DMS 273 (cell line): ENCODE data around the gene UBE2Q2.
"Not testable (repeated sequence)": the region's sequence is repeated elsewhere in the genome, so short reads cannot be mapped to it uniquely, and the experiment has no call there.

Experiments
- DNase-seq: peaks from one replicate; lab custom pipeline; 2025; ENCODE audit not compliant: unreplicated experiment; lab: John Stamatoyannopoulos, UW

UBE2Q2 gene

DNA sequence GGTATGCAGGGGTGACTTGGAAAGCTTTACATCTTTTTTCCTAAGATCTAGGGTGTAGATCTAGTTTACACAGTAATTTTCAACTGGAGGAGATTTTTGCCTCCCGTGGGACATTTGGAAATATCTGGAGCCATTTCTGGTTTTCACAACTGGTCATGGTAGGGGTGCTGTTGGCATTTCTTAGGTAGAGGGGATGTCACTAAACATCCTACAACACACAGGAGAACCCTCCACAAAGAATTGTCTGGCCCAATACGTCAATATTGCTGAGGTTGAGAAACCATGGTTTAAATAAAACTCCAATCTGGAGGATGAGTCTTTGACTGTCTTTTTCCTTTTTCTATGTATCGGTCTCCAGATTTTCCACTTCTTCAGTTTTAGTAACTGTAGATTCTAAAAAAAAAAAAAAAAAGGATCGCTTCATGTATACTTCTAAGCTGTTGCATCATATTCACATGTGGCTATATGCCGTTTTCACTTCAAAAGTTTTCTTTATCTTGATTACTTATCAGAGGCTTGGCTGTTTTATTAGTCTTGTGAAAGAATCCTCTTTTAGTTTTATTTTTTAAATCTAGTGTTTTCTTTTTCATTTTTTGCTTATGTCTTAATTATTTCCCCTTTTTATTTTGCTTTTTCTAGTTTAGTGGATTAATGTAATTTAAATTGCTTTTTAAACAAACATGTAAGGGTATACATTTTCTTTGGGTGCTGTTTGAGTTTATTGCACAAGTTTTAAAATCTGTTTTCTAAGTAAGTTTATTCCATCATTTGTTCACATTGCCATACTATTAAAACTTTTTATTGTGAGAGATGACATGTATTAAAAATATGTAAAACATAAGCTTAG, 21.2 kb downstream of the UBE2Q2 start:
- no peak for DNase-seq

DNA sequence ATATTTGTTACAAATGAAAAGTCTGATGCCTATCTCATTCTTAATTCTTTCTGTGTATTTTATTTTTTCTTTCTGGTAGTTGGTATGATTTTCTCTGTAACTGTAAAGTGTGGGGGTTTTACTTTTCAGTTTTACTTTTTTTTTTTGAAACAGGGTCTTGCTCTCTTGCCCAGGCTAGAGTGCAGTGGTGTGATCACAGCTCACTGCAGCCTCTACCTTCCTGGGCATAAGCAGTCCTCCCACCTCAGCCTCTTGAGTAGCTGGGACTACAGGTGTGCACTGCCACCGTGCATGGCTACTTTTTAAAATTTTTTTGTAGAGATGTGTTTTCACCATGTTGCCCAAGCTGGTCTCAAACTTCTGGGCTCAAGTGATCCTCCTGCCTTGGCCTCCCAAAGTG, 22.8 kb downstream of the UBE2Q2 start:
- not testable (repeated sequence) for DNase-seq

DNA sequence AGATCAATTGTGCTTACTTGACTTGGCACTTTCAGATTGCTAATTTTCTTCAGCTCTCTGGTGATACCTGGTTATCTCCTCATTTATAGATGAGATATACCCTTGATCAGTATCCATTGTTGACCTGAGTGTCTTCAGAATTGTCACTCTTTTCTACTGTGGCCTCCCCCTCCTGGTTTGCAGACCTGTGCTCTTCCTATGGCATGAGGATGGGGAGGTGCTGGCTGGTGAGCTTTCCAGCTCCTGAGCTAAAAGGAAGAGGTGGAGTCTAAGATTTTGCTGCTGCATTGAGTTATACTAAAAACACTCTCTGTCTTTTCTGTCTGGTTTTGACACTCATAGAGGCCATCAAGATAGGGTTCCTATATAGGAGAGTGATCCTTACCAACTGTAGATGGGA, 23.7 kb downstream of the UBE2Q2 start:
- no peak for DNase-seq

DNA sequence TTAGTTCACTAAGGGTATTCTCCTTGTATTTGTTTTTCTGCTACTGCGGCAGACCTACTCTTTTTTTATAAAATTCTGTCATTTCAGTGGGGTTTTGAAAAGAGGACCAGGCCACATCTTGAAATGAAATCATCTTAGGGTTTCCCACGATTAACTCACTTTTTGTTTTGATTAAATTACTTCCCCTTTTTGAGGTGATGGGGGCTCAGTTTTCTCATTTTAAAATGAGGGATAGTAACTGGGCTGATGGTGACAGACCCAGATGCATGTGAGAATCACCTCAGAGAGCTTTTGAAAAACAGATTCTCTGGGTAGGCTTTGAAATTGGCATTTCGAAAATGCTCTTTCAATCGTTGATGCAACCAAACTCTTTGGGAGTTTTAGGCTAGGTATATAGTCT, 24.2 kb downstream of the UBE2Q2 start:
- DNase-seq = no peak

DNA sequence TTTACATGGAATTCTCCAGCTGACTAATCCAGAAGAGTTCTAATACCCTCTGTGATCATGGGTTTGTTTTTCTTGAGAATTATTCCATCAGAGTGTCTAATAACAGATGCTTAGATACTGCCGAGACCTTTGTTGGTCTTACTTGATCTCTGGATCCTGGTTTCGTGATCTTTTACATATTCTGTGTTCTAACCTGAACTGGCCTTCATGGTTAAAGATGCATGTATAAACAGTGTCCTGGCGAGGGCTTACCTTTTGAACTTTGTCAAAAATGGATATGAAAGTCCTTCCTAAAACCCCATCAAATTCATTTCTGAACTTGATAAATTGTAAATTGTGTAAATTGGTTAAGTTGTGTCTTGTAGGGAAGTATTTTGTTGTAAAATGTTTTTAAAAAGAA, 24.8 kb downstream of the UBE2Q2 start:
- DNase-seq = no peak

DNA sequence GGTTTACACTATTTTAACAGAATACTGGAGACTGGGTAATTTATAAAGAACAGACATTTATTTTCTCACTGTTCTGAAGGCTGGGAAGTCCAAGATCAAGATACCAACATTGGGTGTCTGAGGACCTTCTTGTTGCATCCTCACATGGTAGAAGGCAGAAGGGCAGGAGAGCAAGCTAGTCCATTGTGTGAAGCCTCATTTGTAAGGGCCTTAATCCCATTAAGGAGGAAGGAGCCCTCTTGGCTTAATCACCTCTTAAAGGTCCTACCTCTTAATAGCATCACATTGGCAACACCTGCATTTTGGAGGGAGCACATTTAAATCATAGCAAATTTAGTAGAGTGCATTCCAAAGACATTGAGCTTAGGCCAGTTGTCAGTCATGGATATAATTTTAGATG, 26.2 kb downstream of the UBE2Q2 start:
- no peak for DNase-seq

DNA sequence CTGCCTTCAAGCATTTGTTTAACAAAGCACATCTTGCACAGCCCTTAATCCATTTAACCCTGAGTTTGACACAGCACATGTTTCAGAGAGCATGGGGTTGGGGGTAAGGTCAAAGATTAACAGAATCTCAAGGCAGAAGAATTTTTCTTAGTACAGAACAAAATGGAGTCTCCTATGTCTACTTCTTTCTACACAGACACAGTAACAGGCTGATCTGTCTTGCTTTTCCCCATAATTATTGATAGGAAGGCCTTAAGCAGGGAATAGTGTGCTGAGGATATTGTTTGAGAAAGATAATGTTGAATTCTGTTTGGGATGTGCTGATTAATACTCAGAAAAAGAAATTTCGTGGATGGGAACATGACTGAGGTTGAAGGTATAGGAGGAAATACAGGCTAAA, 28.3 kb downstream of the UBE2Q2 start:
- not testable (repeated sequence) for DNase-seq

DNA sequence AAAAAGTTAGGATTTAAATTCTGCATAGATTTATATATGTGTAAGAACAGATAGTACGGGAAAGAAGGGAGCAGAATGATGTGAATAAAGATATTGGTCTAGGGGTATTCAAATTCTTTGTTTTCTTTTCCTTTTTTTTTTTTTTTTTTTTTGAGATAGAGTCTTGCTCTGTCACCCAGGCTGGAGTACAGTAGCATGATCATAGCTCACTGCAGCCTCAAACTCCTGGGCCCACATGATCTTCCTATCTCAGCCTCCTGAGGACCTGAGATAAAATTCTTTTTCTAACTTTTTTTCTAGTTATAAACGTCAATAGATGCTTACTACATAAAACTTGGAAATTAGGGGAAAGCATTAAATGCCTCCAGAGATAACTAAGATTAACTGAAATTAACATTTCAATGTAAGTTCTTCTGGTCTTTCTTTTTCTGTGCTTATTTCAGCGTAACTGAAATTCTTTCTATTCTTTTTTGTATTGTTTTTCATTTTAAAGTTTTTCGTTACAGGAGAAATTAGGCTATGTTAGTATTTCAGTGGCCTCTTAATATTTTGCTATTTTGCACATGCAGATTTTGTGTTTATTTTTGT, 29.2 kb downstream of the UBE2Q2 start:
- DNase-seq = no peak

DNA sequence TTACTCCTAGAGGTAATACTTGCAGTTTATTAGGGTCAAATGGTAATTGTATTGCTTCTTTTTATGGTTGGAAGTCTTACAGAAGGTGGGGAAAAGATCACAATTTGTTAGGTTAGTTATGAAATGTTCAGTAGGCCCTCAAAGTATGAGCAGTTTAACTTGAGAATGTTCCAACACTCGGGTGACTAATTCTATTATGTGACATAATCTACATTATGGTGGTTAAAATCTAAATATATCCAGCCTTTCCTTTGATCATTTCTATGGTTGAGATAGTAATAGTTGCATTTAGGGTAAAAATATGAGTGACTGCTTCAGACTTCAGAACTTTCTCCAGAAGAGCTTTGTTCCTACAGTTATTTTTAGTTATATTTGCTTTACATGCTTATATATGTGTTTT, 40.8 kb downstream of the UBE2Q2 start:
- no peak for DNase-seq

DNA sequence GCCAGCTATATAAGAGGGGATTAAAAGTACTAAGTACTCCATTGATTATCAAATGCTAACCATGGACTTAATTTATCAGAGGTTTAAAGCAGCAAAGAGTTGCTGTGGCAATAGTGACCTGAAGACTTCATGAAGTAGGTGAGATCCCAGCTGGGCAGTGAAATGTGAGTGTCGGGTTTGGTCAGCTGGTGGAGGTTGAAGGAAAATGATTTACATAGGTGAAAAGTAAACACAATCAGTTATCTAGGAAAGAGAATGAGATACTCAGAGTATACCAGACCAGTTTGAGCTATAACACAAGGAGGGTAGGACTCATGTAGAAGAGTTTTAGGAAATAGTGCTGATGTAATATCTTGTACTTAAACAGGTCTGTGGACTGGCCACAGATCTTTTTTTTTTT, 43.9 kb downstream of the UBE2Q2 start:
- no peak for DNase-seq

DNA sequence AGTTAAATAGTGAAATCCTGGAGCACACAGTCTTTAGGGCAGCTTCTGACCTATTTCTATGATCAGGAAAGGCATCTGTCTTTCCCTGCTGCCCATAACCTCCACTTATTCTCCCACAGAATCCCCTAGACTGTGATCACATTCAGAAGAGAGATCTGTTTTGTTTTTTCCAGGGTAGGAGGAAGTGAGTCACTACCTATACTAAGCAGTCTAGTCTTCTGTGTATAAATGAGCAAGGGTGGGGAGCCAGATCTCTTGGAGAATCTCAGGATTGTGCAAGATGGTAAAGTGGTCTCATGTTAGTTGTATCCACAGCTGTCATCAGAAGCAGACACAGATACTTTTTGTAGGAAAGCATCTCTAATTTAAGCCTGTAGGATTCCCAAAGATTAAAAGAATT, 48.6 kb downstream of the UBE2Q2 start:
- no peak for DNase-seq

DNA sequence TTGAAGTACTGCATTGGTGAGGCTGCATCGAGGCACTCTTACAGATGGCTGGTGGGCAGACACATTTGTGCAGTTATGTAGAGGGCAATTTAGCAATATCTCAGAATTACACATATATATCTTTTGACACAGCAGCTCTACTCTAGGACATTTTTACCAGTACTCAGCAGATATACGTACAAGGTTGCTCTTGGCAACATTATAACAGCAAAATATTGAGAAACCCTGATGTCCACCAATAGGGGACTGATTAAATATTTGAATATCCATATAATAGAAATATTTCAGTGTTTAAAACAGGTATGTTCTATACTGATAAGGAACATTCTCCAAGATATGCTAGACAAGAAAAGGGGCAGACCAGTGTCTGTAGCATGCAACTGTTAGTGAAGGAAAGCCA, 52.5 kb downstream of the UBE2Q2 start:
- no peak for DNase-seq

DNA sequence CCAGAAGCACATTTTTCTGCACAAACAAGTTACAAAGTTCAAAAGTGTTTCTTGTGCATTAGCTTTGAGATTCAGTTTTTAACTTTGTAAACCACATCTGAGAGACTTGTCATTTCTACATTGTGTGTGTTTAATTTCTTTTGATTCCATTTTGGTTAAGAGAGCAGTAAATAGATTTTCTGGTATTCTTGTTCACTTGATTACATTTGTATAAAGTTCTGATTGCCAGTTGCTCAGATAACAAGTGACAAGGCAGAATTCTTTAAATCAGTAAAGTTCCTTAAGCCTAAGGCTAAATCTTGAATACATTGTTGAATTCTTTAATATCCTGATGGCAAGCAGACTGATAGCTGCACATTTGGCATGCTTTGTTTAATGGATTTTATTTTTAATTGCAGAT, 57.3 kb downstream of the UBE2Q2 start:
- DNase-seq = no peak

DNA sequence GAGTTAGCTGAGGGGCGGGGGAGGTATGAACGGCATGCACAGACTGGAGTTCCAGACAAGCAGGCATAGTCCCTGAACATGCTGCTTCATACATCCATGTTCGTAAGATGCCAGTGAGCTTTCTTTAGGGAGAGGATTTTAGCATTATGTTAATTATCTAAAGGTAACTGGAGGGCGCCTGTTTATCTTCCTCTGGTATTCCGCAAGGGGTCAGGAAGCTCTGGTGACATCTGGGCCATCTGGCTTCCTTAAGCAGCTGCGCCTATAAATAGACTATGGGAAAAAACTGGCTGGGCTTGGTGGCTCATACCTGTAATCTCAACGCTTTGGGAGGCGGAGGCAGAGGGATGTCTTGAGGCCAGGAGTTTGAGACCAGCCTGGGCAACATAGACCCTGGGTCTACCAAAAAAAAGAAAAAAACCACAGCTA, 58.9 kb downstream of the UBE2Q2 start:
- peak; percentile 91 for DNase-seq

DNA sequence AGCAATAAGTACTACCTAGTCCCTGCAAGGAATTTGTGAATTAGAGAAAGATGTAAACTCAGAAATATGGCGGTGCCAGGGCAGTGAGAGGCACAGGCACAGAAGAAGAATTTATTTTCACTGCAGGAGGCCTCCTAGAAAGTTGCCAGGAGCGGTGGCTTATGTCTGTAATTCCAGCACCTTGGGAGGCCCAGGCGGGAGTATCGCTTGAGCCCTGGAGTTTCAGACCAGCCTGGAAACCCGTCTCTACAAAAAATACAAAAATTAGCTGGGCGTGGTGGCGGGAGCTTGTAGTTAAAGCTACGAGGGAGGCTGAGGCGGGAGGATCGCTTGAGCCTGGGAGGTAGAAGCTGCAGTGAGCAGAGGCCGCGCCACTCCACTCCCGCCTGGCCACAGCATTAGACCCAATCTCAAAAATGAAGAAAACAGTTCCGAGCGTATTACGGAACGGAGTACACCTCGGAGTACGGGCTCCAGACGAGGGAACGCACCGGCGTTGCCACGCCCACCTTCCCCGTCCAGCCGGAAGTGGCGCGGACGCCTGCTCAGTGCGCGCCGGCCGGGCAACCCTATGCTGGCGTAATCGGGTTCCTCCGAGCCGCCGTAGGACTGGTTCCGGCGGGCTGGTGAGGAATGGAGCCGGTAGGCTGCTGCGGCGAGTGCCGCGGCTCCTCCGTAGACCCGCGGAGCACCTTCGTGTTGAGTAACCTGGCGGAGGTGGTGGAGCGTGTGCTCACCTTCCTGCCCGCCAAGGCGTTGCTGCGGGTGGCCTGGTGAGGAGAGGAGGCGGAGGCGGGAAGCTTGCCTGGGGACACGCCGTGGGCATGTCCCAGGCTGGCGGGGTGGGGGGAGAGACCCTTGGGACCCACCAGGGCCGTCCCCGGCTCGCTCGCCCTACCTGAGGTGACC, 60.3 kb downstream of the UBE2Q2 start, which contains the start of gene FBXO22:
TSS of gene FBXO22 (plus strand) at position 548 of the 909 bp plus-strand sequence. CDS start at position 634, 86 bp downstream.
- DNase-seq = peak; percentile 96

DNA sequence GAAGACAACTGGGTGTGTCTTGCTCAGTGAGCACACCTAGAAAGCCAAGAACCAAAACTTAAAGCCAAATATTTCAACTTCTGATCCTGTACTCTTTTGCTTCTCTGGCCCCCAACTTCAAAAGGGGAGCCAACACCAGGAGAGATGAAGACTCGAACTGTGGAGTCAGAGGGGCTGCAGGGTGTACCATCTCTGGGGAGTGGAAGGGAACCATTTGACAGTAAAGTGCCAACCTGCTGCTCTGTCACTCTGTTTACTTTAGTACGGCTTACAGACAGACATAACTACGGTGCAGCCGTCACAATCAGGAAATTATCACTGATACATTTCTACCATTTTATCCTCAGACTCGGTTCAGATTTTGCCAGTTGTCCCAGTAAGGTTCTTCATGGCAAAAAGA, 62.0 kb downstream of the UBE2Q2 start:
- no peak for DNase-seq

DNA sequence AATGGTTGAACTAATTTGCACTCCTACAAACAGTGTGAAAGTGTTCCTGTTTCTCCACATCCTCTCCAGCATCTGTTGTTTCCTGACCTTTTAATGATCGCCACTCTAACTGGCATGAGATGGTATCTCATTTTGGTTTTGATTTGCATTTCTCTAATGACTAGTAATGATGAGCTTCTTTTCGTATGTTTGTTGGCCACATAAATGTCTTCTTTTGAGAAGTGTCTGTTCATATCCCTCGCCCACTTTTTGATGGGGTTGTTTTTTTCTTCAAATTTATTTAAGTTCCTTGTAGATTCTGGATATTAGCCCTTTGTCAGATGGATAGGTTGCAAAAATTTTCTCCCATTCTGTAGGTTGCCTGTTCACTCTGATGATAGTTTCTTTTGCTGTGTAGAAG, 67.1 kb downstream of the UBE2Q2 start:
- not testable (repeated sequence) for DNase-seq

DNA sequence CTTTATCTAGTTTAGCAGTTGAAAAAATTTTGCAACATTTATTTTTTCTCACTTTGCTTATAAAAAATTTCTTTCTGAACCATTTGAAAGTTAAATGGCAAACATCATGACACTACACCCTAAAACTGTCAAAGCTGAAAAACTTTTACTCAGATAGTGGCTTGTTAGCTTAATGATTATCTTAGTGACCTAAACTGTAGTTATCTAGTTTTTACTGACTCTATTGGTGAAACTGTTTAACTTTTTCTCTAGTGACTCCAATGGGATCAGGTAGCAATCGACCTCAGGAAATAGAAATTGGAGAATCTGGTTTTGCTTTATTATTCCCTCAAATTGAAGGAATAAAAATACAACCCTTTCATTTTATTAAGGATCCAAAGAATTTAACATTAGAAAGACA, 73.7 kb downstream of the UBE2Q2 start:
- no peak for DNase-seq

DNA sequence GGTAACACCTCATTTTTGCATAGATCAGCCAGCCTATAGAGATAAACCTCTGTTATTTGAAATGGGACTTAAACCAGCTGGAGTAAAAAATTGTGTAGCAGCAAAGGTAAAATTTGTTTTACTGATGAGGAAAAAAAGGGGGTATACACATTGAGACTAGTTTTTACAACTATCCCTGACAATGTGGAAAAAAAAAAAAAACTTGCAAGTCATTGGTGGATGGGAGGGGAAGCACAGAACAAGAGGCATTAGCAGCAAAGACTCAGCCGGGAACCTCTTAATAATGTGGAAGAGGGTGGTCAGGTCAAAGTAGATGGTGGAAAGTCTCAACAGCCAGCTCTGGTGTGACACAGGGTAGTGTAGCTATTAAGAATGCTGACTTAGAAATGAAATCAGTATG, 74.9 kb downstream of the UBE2Q2 start:
- DNase-seq = no peak

DNA sequence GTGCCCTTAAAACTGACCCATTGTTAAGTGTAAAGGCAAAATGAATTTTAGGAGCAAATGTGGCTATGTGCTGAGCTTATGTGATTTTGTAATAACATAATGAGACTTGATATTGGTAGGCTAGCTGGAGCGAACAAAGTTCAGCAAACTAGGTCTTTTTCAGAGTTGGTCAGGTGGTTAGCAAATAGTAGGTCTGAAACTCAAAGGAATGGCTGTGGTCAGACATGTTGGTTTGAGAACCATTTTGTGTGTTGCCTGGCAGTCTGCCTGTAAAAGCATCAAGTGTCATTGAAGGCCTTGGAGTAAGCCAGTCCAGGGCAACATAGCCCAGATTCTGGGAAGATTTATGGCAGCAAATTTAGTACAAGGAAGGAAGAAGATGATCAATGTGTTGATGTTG, 76.8 kb downstream of the UBE2Q2 start:
- no peak for DNase-seq
